ENCODE data around the gene RADIL.

- TF ChIP-seq CTCF (IDR thresholded peaks at IDR 0.05) (no peak), ZFX (IDR thresholded peaks at IDR 0.05; ENCODE audit: borderline replicate concordance) (no peak)
These were observed 99.7 kb downstream of the RADIL start for GRCh38 chr7:4783762-4784351.

All from 22Rv1 (cell line).